GM19240 (cell line): ENCODE results near the gene BTAF1.
A peak's percentile ranks its signal among the peaks of the same experiment; 100 is the strongest.

Experiments
- DNase-seq: peaks from one replicate; pipeline ENCODE4 v3.0.0; 2011; ENCODE audit warnings: low spot score; ENCODE audit not compliant: insufficient read length

Gene BTAF1

DNA sequence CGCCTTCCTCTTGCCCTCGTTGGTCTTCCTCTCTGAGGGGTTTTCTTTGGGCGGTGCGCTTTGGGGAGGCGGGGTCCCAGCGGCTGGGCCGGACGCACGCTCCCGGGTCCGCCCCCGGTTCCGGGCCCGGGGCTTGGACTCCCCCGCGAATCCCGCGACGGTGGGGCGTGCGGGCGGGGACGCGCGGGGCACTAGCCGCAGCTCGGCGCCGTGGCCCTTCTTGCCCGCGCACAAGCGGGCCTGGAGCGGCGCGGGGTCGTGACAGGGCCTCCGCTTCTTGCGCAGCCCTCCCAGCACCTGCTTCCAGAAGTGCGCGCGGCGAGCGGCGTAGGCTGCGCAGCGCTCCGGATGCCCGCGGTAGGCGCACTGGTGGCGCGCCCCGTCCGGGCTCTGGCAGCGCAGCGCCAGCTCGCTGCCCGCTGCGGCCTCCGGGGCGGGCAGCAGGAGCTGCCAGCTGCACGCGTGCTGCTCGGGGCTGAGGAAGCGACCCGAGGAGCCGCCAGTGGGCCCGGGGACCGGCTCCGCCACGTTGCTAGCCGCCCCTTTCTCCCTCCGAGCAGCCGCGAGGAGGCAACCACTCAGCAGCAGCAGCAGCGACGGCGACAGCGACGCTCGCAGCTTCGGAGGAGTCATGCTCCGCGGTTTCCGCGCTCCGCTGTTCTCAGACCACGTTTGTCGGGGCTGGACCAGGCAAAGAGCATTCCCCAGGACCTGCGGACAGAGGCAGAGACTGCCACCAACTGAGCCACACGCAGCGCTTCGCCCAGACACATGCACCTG lies 15.0 kb upstream of the BTAF1 start:
- DNase-seq = peak; percentile 67

DNA sequence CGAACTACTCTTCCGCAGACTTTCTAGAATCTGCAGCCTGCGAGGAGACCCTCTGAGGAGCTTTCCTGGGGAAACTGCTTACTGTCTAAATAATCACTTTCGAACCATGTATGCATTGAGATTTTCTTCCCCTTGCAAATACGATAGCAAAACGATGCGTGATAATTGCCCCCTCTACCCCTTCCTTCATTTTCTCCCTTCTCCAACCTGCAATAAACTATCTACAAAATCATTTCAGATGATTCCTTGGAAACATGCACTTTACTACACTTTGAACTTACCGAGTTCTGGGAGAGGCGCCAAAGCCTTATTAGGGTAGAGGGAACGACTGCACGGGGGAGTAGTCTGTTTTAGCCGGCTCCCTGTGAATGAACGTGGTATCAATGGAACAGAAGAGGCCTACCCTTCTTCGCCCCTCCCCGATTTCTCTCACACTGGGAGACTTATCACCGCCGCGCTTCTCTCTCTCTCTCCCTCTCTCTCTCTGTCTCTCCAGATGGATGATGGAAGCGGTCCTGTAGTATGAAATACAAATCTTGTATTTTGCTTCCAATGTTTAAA lies 14.4 kb upstream of the BTAF1 start, which contains the start of gene FGFBP3:
Gene FGFBP3, minus strand, starts transcription at position 370 of the 561 bp plus-strand sequence. CDS start 517 bp downstream, outside the sequence.
- DNase-seq = no peak

- DNase-seq = no peak
Observed at GRCh38 chr10:91910467-91910866, 13.1 kb upstream of the BTAF1 start.

- no peak for DNase-seq
Observed at GRCh38 chr10:91919651-91920050, 3.9 kb upstream of the BTAF1 start.

DNA sequence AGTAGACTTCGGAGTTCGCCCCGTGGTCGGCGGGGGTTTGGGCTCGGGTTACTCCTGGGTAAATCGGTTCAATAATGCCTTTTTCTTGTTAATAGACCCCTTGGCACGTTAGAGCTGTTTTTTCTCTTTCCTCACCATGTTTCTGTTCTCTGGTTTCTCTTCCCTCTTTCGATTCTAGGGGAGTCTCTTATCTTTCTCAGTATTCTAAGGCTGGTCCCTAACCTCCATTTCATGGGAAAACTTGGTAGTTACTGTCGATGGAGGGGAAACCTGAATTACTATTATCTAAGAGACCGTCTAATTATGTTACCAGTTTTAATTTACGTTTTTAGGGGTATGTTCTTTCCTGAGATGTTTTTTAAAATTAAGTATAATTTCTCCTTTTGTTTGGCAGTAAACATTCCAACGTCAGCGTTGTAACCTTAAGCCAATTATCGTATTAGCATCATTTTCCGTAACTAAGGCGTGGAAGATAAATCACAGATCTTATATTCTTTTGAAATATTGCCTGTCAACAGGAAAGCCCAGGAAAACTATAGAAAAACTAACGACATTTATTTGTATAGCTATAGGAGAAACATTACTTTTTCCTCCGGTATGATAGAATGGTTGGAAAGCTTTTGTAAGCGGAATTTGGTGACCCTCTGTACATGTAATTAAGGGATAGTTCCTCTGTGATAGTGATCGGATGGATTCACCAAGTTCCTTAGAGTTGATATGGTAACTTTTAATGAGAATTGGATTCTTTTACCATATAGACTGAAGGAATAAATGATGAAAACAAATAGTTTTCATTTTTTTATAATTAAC lies 847 bp downstream of the BTAF1 start:
- DNase-seq = no peak

DNA sequence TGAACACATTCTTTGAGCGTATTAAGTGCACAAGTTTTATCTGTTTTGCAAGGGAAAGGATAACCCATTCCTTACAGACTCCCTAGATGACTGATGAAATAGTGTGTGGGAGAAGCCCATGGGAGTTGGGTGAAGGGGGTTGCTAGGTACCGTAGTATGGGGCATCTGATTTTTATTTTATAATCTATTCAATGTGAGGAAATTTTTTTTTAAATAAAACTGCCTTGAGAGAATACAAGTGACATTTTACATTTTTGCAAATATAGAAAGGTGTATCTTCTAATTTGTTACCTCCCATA lies 1.4 kb downstream of the BTAF1 start:
- DNase-seq = no peak

- DNase-seq = no peak
Observed at GRCh38 chr10:91930939-91931338, 7.4 kb downstream of the BTAF1 start.

DNA sequence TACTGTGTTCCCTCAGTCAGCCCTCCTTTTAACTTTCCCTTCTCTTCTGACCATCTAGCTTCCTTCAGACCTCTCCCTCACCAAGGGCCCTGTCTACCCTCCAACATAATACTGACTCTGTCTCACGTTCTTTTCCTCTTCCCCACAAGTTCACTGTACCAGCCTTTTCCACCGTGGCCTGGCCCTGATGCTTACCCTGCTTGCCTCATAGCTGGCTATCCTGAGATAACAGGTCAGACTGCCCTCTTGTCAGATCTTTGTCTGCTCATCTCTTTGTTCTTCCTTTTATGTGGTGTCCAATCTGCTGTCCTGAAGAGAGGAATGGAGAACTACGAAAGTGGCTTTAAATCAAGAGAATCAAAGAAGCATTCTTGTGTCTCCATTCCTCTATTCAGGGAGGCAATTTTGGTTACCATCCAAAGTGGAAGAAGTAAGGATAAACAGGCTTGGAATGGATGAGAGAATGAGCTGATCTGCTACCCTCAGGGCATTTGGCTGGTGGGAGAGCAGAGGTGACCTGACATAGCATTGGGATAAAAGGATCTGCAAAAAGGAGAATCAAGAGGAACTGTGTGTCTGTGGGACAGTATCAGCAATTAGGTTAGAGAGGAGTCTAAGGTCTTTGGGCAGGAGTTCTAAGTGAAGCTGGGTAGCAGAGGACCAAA lies 8.1 kb downstream of the BTAF1 start:
- DNase-seq = no peak

- DNase-seq = no peak
Observed at GRCh38 chr10:91932737-91933136, 9.2 kb downstream of the BTAF1 start.

DNA sequence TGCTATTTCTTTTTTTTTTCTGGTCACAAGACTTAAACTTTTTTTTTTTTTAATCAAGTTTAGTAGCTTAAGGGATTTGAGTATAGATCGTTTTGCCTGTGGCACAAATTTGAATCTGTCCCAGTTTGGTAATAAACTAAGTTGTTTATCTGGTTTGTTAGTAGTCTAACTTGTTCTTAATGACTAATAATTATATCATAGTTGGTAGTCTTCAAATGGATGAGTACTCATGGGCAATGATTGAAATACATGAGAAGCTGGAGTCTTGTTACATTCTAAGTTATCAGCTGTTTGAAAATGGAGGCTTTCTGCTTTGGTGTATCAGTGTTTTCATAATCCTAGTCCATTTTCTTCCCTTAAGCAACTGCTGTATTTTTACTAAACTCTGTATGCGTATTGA lies 12.3 kb downstream of the BTAF1 start:
- DNase-seq = no peak

GRCh38 chr10:91939653-91940052 lies 16.1 kb downstream of the BTAF1 start:
- DNase-seq = no peak

- no peak for DNase-seq
Observed at GRCh38 chr10:91941426-91941825, 17.9 kb downstream of the BTAF1 start.

- no peak for DNase-seq
Observed at GRCh38 chr10:91944880-91945630, 21.5 kb downstream of the BTAF1 start.

DNA sequence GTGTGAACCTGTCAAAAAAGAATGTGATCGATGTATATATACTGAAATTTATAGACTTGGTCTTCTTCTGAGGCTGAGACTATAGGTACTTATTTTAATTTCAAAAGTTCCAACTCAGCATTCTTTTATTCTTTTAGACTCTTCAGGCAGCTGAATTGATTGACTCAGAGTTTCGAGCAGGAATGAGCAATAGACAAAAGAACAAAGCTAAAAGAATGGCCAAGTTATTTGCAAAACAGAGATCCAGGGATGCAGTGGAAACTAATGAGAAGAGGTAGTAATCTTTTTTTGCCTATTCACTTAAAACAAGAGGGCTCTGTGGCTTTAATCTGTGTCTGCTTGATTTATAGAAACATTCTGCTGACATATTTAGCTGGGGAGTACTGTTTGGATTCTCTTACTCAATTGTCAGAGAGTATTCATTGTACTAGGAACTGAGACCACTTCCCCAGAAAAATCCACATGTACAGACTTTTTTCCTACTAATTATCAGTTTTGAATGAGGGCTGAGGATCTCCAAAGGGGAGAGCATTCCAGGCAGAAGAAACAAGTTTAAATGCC lies 30.1 kb downstream of the BTAF1 start:
- no peak for DNase-seq

GRCh38 chr10:91955114-91955513 lies 31.5 kb downstream of the BTAF1 start:
- DNase-seq = no peak

GRCh38 chr10:91957091-91957490 lies 33.5 kb downstream of the BTAF1 start:
- no peak for DNase-seq

DNA sequence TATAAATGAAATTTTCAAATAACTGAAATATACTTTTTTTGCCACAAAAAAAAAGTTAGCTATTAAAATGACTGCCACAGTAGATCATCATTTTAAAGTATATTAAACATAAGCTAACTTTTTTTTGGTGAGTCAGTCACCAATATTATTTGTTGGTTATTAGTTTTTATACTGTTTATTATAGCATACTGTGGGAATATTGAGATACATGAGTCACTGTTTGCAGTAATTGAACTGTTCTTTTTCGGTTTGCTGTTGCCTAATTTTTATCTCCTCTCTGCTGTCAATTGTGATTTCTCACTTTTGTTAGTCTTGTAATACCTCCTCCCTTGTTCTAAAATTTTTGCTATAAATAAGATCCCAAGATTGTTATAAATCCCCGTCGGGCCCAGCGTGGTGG lies 45.7 kb downstream of the BTAF1 start:
- no peak for DNase-seq

GRCh38 chr10:91974960-91975359 lies 51.4 kb downstream of the BTAF1 start:
- no peak for DNase-seq

- no peak for DNase-seq
Observed at GRCh38 chr10:91975438-91975837, 51.9 kb downstream of the BTAF1 start.

DNA sequence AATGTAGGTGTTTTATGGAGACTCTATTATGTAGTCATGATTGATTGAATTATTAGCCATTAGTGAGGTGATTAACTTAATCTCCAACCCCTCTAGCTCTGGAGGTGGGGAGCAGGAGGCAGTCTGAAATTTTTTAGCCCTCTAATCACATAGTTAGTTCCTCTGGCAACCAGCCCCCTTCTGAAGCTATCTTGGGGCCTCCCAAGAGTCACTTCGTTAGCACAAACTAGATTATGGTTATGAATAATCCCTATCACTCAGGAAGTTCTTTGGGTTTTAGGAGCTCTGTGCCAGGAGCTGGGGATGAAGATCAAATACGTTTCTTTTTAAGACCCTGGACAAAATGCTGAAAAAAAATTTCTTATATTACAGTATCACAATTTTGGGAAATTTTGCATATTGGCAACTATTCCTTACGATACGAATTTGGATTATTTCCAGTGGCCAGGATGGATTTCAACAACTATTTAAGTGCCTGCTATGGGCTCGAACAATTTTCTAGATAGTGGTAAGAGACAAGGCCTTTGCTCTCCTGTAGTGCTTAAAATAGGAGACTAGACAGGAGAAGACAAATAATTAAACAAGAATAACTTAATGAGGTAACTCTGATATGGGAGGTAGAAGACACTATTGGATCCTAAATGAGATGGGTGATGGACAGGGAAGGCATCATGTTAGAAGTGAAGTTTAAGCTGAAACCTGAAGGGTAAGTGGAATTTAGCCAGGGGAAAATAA lies 52.9 kb downstream of the BTAF1 start:
- DNase-seq = no peak
